NCI-H748 treated with DMSO at 0.1 percent for 48 hours (cell line): ENCODE data around the gene HSCB.
"Not testable (repeated sequence)": the region's sequence is repeated elsewhere in the genome, so short reads cannot be mapped to it uniquely, and the experiment has no call there.

Experiments
- DNase-seq: peaks from one replicate; lab custom pipeline; 2025; lab: John Stamatoyannopoulos, UW

HSCB gene

GRCh38 chr22:28738876-28739275, 3.0 kb upstream of the HSCB start:
- DNase-seq = not testable (repeated sequence)

GRCh38 chr22:28741200-28741784, 547 bp upstream of the HSCB start:
- no peak for DNase-seq

- no peak for DNase-seq
Observed at GRCh38 chr22:28742562-28742962, 723 bp downstream of the HSCB start.

- no peak for DNase-seq
Observed at GRCh38 chr22:28743852-28744251, 2.0 kb downstream of the HSCB start.

- DNase-seq = no peak
Observed at GRCh38 chr22:28750471-28750881, 8.6 kb downstream of the HSCB start.

- DNase-seq = not testable (repeated sequence)
Observed at GRCh38 chr22:28754512-28754911, 12.7 kb downstream of the HSCB start.

GRCh38 chr22:28759861-28760560, 18.2 kb downstream of the HSCB start:
- DNase-seq = peak; percentile 47

GRCh38 chr22:28761449-28761755, 19.6 kb downstream of the HSCB start:
- no peak for DNase-seq

- DNase-seq = not testable (repeated sequence)
Observed at GRCh38 chr22:28762000-28762399, 20.2 kb downstream of the HSCB start.

- DNase-seq = no peak
Observed at GRCh38 chr22:28766628-28767027, 24.8 kb downstream of the HSCB start.

- no peak for DNase-seq
Observed at GRCh38 chr22:28768701-28769393, 27.0 kb downstream of the HSCB start.

- DNase-seq = no peak
Observed at GRCh38 chr22:28769394-28770085, 27.7 kb downstream of the HSCB start.

- no peak for DNase-seq
Observed at GRCh38 chr22:28771195-28771791, 29.5 kb downstream of the HSCB start.

- DNase-seq = peak; percentile 56
Observed at GRCh38 chr22:28772633-28773460, 31.0 kb downstream of the HSCB start, which contains the start of gene CCDC117. CCDC117 (plus strand) TSS chr22:28772695; CDS start chr22:28772850, 155 bp downstream.

- DNase-seq = no peak
Observed at GRCh38 chr22:28773461-28773867, 31.6 kb downstream of the HSCB start.

GRCh38 chr22:28774378-28774777, 32.5 kb downstream of the HSCB start:
- DNase-seq = no peak

- no peak for DNase-seq
Observed at GRCh38 chr22:28779833-28780232, 38.0 kb downstream of the HSCB start.

- no peak for DNase-seq
Observed at GRCh38 chr22:28780296-28780695, 38.5 kb downstream of the HSCB start.

GRCh38 chr22:28783786-28784671, 42.2 kb downstream of the HSCB start:
- no peak for DNase-seq

- DNase-seq = no peak
Observed at GRCh38 chr22:28788601-28789000, 46.8 kb downstream of the HSCB start.
